Vagina (tissue), 2 donors: ENCODE measurements around the gene TMEM234.
A peak's percentile ranks its signal among the peaks of the same experiment; 100 is the strongest.

Experiments
- POLR2A ChIP-seq, 2 donors: fragments of 450-650 bp; IDR thresholded peaks; one replicate each; pipeline ENCODE4 v1.6.1; 2017; ENCODE audit warnings: antibody characterized with exemption in 2 of 2, mild to moderate bottlenecking in 2 of 2, moderate library complexity in 2 of 2
- POLR2AphosphoS5 ChIP-seq, 2 donors: sonication (generic); formaldehyde crosslinking; IDR thresholded peaks; one replicate each; pipeline ENCODE4 v1.9.0; 2017; ENCODE audit warnings: antibody characterized with exemption in 2 of 2, mild to moderate bottlenecking in 2 of 2, low read depth in 1 of 2; ENCODE audit not compliant: insufficient read depth in 1 of 2
- TF ChIP-seq, protein P1 (sequence below), 3 experiments: fragments of 450-650 bp in 2 of 3; fragments of 200-600 bp in 1 of 3; sonication (generic) in 1 of 3; IDR thresholded peaks; one replicate each; pipeline ENCODE4 v1.5.1; 2017 to 2019; ENCODE audit warnings: antibody characterized with exemption in 3 of 3, mild to moderate bottlenecking in 2 of 3, moderate library complexity in 2 of 3

DNA sequence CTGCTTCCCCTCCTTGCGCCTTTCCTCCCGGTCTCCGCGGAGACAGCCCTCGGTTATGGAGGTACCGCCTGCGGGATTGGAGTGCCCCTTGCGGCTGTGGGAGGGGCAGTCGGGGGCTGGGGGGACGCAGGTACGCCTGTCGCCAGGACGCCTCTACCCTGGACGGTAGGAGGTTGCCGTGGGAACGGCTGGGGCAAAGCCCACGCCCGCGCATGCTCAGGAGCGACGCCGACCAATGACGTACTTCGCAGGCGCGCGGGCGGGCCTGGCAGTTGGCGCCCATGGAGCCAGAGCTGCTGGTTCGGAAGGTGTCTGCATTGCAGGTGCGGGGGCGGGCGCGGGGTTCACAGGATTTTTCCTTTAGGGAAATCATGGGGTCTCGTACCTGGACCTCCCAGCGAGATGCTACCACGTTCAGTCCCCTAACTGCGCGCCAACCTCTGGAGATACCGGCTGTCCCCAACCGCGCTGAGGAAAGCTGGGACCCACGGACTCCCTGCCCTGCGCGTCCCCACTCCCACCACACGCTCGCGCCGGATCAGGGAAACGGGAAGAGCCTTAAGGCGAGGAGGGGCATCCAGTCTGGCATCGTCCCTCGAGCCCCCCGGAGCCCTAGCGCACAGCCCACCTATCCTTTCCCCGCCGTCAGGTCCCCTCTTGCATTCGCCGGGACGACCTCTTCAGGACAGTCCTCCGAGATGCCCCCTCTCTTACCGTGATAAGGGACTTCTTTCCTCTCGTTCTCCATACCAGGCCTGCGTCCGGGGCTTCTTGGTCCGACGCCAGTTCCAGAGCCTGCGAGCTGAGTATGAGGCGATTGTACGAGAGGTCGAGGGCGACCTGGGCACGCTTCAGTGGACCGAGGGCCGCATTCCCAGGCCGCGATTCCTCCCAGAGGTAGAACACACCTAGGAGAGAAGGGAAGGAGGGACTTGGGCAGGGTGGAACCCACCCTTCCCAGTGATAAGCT lies 16.5 kb downstream of the TMEM234 start, which contains the start of gene IQCC:
- TF ChIP-seq, protein P1, sequence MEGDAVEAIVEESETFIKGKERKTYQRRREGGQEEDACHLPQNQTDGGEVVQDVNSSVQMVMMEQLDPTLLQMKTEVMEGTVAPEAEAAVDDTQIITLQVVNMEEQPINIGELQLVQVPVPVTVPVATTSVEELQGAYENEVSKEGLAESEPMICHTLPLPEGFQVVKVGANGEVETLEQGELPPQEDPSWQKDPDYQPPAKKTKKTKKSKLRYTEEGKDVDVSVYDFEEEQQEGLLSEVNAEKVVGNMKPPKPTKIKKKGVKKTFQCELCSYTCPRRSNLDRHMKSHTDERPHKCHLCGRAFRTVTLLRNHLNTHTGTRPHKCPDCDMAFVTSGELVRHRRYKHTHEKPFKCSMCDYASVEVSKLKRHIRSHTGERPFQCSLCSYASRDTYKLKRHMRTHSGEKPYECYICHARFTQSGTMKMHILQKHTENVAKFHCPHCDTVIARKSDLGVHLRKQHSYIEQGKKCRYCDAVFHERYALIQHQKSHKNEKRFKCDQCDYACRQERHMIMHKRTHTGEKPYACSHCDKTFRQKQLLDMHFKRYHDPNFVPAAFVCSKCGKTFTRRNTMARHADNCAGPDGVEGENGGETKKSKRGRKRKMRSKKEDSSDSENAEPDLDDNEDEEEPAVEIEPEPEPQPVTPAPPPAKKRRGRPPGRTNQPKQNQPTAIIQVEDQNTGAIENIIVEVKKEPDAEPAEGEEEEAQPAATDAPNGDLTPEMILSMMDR (IDR thresholded peaks at IDR 0.05) = no peak
- TF ChIP-seq POLR2A (IDR thresholded peaks at IDR 0.05) (peak in 1 of 2 donors; percentile 29), POLR2AphosphoS5 (IDR thresholded peaks at IDR 0.05; ENCODE audit: insufficient read depth in 1 of 2, low read depth in 1 of 2) (peak; percentile 76 to 92)
